AG09309 (cell line): ENCODE measurements around the gene CD247.

ENCODE experiments used
- DNase-seq: peaks from one replicate; pipeline ENCODE4 v3.0.0-alpha.2; 2010; ENCODE audit warnings: low read depth
- H3K4me3 ChIP-seq: 2 replicates; pipeline ENCODE4 v1.5.1; 2011; ENCODE audit warnings: mild to moderate bottlenecking, low read depth, low read length, moderate library complexity; ENCODE audit not compliant: control insufficient read depth
- TF ChIP-seq, protein P1 (sequence below): IDR thresholded peaks from 2 replicates; pipeline ENCODE4 v1.5.1; 2011; ENCODE audit warnings: mild to moderate bottlenecking, low read depth, low read length, inconsistent platforms; ENCODE audit not compliant: insufficient read depth, control insufficient read depth; ENCODE audit errors: missing control alignments

Gene CD247

DNA sequence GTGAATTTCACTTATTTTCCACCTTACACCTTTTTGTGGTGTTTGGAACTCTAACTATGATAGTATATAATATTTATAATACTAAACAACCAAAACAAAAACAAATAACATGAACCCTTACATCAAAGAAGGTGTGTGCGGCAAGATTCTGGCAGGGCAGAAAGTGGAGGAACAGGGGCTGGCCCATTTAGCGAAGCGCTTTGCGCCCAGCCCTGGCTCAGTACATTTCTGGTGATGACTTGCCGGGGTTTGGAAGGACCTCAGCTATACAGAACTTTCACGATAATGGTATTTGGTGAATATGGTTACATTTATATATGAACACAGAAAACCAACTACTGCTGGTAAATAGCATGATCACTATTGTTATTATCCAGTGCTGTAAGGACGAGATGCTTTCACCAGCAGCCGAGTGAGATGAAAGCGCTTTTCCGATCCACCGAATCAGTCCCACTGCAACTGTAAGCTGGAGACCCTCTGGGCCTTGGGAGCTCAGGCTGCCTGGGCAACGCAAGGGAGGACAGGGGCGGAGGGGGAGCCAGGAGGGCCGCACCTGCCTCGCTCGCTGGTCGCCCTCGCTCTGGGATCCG lies 63.9 kb downstream of the CD247 start:
- TF ChIP-seq, protein P1, sequence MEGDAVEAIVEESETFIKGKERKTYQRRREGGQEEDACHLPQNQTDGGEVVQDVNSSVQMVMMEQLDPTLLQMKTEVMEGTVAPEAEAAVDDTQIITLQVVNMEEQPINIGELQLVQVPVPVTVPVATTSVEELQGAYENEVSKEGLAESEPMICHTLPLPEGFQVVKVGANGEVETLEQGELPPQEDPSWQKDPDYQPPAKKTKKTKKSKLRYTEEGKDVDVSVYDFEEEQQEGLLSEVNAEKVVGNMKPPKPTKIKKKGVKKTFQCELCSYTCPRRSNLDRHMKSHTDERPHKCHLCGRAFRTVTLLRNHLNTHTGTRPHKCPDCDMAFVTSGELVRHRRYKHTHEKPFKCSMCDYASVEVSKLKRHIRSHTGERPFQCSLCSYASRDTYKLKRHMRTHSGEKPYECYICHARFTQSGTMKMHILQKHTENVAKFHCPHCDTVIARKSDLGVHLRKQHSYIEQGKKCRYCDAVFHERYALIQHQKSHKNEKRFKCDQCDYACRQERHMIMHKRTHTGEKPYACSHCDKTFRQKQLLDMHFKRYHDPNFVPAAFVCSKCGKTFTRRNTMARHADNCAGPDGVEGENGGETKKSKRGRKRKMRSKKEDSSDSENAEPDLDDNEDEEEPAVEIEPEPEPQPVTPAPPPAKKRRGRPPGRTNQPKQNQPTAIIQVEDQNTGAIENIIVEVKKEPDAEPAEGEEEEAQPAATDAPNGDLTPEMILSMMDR = no peak
- peak overlapping the region; percentile 77 for H3K4me3 ChIP-seq
- no peak for DNase-seq

DNA sequence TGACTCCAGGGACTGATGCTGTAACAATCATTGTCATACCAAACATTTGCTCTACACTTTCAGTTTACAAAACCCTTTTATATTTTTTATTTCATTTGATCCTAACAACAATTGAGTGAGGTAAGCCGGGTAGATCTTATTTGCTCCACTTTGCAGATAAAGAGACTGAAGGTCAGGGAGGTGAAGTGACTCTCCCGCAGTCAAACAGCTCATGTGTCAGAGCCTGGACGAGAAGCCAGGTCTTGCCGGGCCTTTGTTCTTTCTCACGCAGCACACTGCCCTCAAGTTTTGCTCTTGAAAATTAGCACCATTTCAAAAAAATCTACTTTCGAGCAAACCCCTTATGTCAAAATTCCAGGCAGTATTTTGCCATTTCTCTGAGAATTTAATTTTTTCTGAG lies 65.2 kb downstream of the CD247 start:
- no peak for DNase-seq
- no peak overlapping the region for H3K4me3 ChIP-seq
- TF ChIP-seq, protein P1 = no peak

DNA sequence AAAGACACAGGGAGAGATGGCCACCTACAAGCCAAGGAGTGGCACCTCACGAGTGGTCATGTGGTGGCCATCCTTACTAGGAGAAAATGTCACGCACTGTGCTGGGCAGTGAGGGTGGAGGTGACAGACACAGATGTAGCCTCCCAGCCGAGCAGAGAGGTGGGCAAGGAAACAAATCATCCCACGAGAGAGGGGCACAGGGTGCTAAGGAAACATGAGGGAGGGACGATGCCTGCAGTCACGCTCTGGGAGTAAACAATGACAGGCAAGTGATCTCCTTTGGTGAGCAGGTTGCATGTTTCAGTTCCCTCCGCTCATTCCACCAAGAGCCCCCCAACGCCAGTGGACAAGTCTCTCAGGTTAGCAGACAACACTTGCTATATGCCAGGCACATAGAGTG lies 65.8 kb downstream of the CD247 start:
- H3K4me3 ChIP-seq = no peak overlapping the region
- no peak for DNase-seq
- TF ChIP-seq, protein P1 = no peak

DNA sequence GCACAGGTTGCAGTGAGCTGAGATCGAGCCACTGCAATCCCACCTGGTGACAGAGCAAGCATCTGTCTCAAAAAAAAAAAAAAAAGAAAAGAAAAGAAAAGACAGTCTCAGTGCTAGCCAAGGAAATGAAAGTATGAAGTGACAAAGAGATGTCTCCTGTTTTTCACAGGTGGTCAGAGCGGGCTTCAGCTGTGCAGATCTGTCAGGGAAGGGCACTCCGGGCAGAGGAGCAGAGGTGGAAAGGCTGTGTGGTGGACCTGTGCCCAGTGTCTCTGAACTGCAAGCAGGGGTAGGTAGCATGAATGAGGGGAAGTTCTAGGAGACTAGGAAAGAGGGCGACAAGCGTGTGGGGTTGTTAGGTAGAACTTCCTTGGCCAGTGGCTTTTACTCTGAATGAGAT lies 67.5 kb downstream of the CD247 start:
- TF ChIP-seq, protein P1 = no peak
- H3K4me3 ChIP-seq = no peak overlapping the region
- DNase-seq = no peak

DNA sequence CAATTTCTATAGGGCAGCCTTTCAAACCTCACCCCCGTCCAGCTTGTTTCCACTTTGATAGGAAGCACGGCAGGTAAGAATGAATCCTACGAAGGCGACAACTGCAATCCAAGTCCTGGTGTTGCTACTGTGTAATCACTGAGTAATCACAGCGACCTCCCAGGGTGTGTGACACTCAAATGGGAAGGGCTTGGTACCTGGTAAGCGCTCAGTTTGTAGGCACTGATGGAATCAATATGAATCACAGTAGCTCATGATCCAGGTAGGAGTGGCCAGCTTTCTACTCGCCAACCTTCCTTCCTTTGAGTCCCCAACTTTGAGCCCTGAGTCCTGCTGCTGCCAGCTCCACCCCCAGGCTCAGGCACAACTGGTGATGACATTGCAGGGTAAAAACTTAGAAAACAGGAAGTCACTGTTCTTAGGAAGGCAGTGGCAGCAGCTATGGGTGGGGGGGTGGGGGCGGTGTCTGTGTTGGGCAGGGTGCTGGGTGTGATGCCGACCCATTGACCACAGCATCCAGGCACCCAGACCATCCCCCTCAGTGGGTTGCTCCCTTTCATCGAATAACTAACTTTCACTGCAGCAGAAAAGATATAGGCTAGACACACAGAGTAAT lies 70.7 kb downstream of the CD247 start:
- TF ChIP-seq, protein P1 = no peak
- no peak for DNase-seq

DNA sequence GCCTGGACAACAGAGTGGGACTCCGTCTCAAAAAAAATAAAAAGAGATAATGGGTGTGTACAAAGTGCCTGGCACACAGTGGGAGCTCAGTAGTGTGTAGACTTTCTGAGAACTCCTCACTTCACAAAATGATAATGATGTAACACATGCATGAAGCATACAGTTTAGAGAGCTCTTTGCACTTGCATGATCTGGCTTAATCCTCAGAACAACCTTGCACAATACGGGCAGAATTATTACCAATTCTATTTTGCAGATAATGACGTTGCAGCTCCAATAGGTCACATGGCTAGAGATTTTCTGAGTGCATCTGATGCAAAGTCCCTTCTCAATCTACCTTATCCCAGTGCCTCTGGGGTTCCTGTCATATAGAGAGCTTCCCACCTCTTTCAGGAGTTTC lies 71.4 kb downstream of the CD247 start:
- TF ChIP-seq, protein P1 = no peak
- DNase-seq = no peak
- H3K4me3 ChIP-seq = no peak overlapping the region

More for the DNA sequence above, 70.7 kb downstream of the CD247 start:
- no peak overlapping the region for H3K4me3 ChIP-seq
